B cell (primary cell): Measurements from ENCODE around the gene ANKRD13C.

Experiments
- EZH2 ChIP-seq: IDR thresholded peaks from 2 replicates; pipeline ENCODE4 v1.6.1; 2012; ENCODE audit warnings: borderline replicate concordance, low read depth, mild to moderate bottlenecking, moderate library complexity, low read length; ENCODE audit not compliant: insufficient read depth, poor library complexity, severe bottlenecking
- TF ChIP-seq, protein P1 (sequence below): fragments of 200-600 bp; IDR thresholded peaks from one replicate; pipeline ENCODE4 v1.8.0; 2022; ENCODE audit warnings: antibody characterized with exemption, mild to moderate bottlenecking

DNA sequence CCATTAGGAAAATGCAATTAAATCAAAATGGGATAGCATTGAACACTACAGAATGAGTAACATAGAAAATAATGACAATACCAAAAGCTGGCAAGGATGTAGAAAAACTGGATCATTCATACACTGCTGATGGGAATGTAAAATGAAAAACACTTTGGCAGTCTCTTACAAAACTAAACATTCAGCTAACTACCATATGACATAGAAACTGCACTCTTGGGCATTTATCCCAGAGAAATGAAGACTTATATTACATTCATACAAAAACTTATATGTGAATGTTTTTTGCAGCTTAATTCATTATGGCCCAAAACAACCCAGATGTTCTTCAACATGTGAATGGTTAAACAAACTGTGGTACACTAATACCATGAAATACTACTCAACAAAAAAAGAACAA lies 66.4 kb downstream of the ANKRD13C start:
- TF ChIP-seq, protein P1, sequence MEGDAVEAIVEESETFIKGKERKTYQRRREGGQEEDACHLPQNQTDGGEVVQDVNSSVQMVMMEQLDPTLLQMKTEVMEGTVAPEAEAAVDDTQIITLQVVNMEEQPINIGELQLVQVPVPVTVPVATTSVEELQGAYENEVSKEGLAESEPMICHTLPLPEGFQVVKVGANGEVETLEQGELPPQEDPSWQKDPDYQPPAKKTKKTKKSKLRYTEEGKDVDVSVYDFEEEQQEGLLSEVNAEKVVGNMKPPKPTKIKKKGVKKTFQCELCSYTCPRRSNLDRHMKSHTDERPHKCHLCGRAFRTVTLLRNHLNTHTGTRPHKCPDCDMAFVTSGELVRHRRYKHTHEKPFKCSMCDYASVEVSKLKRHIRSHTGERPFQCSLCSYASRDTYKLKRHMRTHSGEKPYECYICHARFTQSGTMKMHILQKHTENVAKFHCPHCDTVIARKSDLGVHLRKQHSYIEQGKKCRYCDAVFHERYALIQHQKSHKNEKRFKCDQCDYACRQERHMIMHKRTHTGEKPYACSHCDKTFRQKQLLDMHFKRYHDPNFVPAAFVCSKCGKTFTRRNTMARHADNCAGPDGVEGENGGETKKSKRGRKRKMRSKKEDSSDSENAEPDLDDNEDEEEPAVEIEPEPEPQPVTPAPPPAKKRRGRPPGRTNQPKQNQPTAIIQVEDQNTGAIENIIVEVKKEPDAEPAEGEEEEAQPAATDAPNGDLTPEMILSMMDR: no peak
- no peak for TF ChIP-seq EZH2
